ENCODE data around the gene KCNQ2.

KCNQ2 gene

DNA sequence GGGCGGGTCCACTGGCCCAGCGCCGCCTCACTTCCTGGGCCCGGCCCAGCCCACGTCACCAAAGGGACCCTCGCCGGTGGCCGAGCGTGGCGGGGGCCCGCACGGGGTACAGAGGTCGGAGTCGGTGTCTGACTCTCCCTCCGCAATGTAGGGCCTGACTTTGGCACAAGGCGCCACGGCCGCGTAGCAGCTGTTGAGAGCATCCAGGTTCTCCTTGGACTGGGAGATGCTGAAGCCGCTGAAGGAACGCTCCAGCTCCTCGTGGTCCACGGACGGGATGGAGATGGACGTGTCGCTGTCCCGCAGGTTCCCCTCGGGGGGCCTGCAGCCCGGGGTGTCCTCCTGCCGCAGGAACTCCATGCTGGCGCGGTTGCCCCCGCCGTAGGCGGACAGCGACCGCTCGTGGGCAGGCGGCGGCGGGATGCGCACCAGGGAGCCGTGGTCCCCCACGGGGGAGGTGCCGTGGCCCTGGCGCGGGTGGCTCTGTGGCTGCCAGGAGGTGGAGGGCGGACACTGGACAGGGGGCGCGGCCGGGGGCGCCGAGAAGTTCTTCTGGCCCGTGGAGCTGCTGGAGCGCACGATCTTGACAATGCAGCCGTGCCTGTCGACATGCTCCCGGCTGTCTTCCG is 65.7 kb downstream of the KCNQ2 start:
- Histone ChIP-seq H3K4me2 (ENCODE audit: low read length) (no peak overlapping the region), H3K4me1 (ENCODE audit: control insufficient read depth, low read length) (no peaks in the 10 kb centered on the region), H3F3A (ENCODE audit: control insufficient read depth, insufficient read depth) (no peaks in the 10 kb centered on the region), H3K36me3 (ENCODE audit: control insufficient read depth, low read length) (no peaks in the 10 kb centered on the region), H3K9me2 (replicated peaks; ENCODE audit: control insufficient read depth, low read length) (no peaks in the 10 kb centered on the region), H3K27me3 (ENCODE audit: control insufficient read depth, low read length) (no peaks in the 10 kb centered on the region), H3K27ac (ENCODE audit: low read depth, low read length) (no peak overlapping the region), H3K9me3 (ENCODE audit: control insufficient read depth, insufficient read depth, low read length) (no peaks in the 10 kb centered on the region), H3K79me2 (ENCODE audit: control insufficient read depth, low read length) (no peaks in the 10 kb centered on the region), H3K4me3 (ENCODE audit: low read length) (no peak overlapping the region), H4K20me1 (ENCODE audit: control insufficient read depth, insufficient read depth, low read depth, low read length) (no peaks in the 10 kb centered on the region)
- TF ChIP-seq, protein P1, sequence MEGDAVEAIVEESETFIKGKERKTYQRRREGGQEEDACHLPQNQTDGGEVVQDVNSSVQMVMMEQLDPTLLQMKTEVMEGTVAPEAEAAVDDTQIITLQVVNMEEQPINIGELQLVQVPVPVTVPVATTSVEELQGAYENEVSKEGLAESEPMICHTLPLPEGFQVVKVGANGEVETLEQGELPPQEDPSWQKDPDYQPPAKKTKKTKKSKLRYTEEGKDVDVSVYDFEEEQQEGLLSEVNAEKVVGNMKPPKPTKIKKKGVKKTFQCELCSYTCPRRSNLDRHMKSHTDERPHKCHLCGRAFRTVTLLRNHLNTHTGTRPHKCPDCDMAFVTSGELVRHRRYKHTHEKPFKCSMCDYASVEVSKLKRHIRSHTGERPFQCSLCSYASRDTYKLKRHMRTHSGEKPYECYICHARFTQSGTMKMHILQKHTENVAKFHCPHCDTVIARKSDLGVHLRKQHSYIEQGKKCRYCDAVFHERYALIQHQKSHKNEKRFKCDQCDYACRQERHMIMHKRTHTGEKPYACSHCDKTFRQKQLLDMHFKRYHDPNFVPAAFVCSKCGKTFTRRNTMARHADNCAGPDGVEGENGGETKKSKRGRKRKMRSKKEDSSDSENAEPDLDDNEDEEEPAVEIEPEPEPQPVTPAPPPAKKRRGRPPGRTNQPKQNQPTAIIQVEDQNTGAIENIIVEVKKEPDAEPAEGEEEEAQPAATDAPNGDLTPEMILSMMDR (IDR thresholded peaks at IDR 0.05; ENCODE audit: low read depth, low read length, poor library complexity, severe bottlenecking), result no peak
- no peak for TF ChIP-seq EZH2phosphoT487 (IDR thresholded peaks at IDR 0.05; ENCODE audit: borderline replicate concordance, low read length)

DNA sequence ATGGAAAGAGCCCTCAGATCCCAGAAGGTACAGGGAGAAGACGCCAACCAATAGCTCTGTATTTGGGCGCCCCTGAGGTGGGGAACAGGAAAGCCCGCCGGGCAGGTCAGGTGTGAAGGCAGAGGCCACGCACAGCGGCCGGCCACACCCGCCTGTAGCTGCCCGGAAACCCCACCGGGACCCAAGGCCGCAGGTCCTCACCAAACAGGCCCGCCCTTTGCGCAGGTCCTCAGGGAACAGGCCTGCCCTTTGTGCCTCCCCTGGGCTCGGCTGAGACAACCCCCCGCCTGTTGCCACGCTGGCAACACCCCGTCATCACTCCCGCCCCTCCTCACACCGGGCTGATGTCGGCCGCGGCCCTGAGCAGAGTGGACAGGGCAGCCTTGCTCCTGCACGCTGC is 66.4 kb downstream of the KCNQ2 start:
- Histone ChIP-seq H3K79me2 (ENCODE audit: control insufficient read depth, low read length) (no peaks in the 10 kb centered on the region), H4K20me1 (ENCODE audit: control insufficient read depth, insufficient read depth, low read depth, low read length) (no peaks in the 10 kb centered on the region), H3K9me3 (ENCODE audit: control insufficient read depth, insufficient read depth, low read length) (no peaks in the 10 kb centered on the region), H3K27ac (ENCODE audit: low read depth, low read length) (no peak overlapping the region), H3K4me1 (ENCODE audit: control insufficient read depth, low read length) (no peaks in the 10 kb centered on the region), H3K27me3 (ENCODE audit: control insufficient read depth, low read length) (no peaks in the 10 kb centered on the region), H3F3A (ENCODE audit: control insufficient read depth, insufficient read depth) (no peaks in the 10 kb centered on the region), H3K9me2 (replicated peaks; ENCODE audit: control insufficient read depth, low read length) (no peaks in the 10 kb centered on the region), H3K4me3 (ENCODE audit: low read length) (no peak overlapping the region), H3K4me2 (ENCODE audit: low read length) (no peak overlapping the region), H3K36me3 (ENCODE audit: control insufficient read depth, low read length) (no peaks in the 10 kb centered on the region)
- no peak for TF ChIP-seq EZH2phosphoT487 (IDR thresholded peaks at IDR 0.05; ENCODE audit: borderline replicate concordance, low read length)
- TF ChIP-seq, protein P1 (IDR thresholded peaks at IDR 0.05; ENCODE audit: low read depth, low read length, poor library complexity, severe bottlenecking), result no peak

DNA sequence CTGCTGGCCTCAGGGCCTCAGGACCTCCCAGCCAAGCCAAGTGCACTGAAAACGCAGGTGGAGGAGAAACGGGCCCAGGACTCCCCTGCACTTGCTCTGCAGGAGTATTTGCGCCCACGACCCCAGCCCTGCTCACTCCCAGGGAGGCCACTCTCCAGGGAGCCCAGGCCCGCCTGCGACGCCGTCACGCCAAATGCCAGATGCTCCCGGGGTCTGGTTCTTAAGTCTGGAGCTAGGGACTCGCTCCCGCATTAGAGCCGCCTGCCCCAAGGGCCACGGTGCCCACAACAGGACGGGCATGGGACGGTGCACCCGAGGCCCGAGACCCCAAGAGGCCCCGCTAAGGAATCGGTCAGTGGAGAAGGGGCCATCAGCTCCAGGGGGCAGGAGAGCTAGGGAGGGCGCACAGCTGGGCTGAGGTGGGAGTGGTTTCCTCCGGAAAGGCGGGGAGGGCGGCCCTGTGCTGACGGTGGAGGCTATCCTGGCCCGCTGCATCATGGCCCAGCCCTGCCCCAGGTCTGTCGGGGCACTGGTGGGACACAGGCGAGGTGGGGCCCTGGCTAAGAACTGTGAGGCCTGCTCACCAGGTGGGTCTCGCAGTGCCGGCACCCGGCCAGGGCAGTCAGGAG is 67.2 kb downstream of the KCNQ2 start:
- H3K4me1 ChIP-seq (ENCODE audit: control insufficient read depth, low read length), result no peaks in the 10 kb centered on the region
- TF ChIP-seq, protein P1 (IDR thresholded peaks at IDR 0.05; ENCODE audit: low read depth, low read length, poor library complexity, severe bottlenecking), result no peak
- no peak for TF ChIP-seq EZH2phosphoT487 (IDR thresholded peaks at IDR 0.05; ENCODE audit: borderline replicate concordance, low read length)
- no peaks in the 10 kb centered on the region for H3K9me2 ChIP-seq (replicated peaks; ENCODE audit: control insufficient read depth, low read length)
- no peaks in the 10 kb centered on the region for H3F3A ChIP-seq (ENCODE audit: control insufficient read depth, insufficient read depth)
- H3K4me3 ChIP-seq (ENCODE audit: low read length), result no peak overlapping the region
- no peak overlapping the region for H3K27ac ChIP-seq (ENCODE audit: low read depth, low read length)
- H3K4me2 ChIP-seq (ENCODE audit: low read length), result no peak overlapping the region
- no peaks in the 10 kb centered on the region for H4K20me1 ChIP-seq (ENCODE audit: control insufficient read depth, insufficient read depth, low read depth, low read length)
- H3K36me3 ChIP-seq (ENCODE audit: control insufficient read depth, low read length), result no peaks in the 10 kb centered on the region
- no peaks in the 10 kb centered on the region for H3K79me2 ChIP-seq (ENCODE audit: control insufficient read depth, low read length)
- H3K9me3 ChIP-seq (ENCODE audit: control insufficient read depth, insufficient read depth, low read length), result no peaks in the 10 kb centered on the region
- no peaks in the 10 kb centered on the region for H3K27me3 ChIP-seq (ENCODE audit: control insufficient read depth, low read length)
